Stimulated activated CD4-positive, alpha-beta T cell treated with anti-CD3 and anti-CD28 coated beads, Interleukin-15, amount 100 ng/mL, for 1 hour (primary cell): ENCODE results near the gene MYLK2.

Source experiments
- DNase-seq, 2 donors: peaks; one replicate each; pipeline ENCODE4 v3.0.0-alpha.2; 2020; ENCODE audit warnings: low read depth in 1 of 2, low spot score in 1 of 2

MYLK2 gene

DNA sequence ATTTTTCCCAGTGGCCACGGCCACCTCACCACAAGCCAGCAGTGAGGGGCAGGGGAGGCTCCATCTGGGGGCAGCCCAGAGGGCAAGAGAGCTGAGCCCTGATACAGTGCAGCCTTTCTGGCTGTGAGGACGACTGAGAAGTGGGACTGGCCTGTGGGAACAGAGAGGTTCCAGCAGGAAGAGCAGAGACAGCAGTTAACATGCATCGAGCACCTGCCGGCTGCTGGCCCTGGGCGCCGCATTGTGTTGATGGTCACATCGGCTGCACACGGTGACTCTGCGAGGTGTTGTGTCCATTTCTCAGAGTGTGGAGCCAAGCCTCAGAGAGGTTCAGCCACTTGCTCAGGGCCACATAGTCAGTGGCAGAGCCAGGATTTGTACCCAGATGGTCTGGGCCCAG, 16.4 kb downstream of the MYLK2 start:
- no peak for DNase-seq

- DNase-seq, result no peak
Observed at GRCh38 chr20:31835977-31836852, 17.1 kb downstream of the MYLK2 start.

GRCh38 chr20:31836853-31837608, 17.9 kb downstream of the MYLK2 start:
- no peak for DNase-seq

DNA sequence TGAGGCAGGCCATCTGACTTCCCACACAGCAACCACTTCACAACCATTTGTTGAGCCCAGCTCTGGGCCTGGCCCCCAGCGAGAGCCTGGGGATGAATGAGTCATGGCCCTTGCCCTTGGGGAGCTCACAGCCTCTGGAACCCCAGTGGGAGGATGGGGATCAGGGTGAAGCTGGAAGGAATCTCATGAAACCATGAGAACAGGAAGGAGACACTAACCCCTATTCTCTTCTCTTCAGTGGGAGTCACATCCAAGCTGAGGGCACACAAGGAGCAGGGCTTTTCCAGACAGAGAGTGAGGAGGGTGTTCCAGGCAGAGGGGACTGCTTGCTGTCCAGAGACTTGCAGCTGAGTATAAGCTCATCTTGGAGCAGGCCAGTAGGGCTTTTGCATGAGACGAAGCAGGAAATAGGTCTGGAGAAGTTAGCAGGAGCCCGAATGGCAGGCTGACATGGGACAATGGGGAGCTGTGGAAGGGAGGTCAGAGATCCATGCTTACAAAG, 18.8 kb downstream of the MYLK2 start:
- no peak for DNase-seq

DNA sequence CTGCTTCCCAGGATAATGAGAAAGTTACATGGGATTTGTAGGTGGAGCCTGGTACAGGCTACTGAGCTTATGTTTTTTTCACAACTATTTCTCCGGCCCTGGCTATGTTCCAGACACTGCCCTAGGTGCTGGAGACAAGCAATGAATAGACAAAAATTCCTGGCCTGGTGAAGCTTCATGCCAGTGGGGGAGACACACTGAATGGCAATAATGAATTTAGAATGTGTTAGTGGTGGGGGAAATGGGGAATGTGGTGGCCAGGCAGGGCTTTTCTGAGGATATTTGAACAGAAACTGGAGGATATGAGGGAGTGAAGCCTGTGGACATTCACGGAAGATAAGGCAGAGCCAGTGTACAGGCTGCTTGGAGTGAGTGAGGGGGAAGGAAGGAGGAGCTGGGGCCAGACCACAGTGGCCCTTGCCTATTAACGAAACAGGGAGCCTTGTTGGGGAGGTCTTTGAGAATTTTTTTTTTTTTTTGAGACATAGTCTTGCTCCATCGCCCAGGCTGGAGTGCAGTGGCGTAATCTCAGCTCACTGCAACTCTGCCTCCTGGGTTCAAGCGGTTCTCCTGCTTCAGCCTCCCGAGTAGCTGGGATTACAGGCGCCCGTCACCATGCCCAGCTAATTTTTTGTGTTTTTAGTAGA, 19.6 kb downstream of the MYLK2 start:
- DNase-seq, result no peak

GRCh38 chr20:31839782-31840487, 20.8 kb downstream of the MYLK2 start:
- DNase-seq, result no peak

DNA sequence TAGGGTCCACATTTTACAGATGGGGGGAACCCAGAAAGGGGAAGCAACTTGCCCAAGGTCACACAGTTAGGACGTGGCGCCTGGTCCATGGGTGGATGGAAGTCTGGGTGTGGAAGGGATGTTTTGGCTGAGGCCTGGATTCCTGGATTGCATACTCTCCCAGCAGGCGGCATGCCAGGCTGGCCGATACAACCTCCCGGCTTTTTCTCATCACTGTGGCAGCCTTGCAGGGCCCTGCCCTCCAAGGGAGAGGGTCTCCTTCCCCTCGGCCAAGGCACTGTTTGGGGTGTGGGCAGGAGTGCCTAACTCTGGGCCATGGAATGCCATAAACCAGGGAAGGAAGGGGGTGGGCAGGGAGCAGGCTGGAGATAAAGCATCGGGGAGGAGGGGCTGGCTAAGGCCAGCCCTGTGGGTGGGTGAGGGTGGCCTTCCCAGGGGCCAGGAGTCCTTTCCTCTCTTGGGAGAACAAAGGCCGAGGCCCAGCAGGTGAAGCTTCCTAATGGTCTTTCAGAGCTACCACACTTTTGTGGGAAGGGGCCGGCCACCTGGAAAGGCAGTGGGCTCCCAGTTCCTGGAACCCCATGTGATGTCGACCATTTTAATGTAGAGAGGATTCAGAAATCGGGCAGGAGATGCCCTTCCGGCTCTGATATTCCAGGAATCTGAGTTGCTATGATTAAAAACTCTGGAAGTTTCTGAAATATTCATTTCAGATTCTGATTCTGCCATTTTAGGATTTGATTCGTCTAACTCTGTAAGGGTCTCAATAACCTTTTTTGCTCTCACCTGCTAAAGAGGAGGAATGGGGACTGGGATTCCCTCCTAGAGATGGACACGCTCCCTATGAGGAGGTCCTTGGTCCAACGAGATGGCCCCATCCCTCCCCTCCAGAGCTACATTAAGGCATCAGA, 22.0 kb downstream of the MYLK2 start:
- no peak for DNase-seq

- DNase-seq, result no peak
Observed at GRCh38 chr20:31841928-31842327, 22.8 kb downstream of the MYLK2 start.

- DNase-seq, result no peak
Observed at GRCh38 chr20:31842471-31843157, 23.5 kb downstream of the MYLK2 start.

- no peak for DNase-seq
Observed at GRCh38 chr20:31843288-31843687, 24.1 kb downstream of the MYLK2 start.

- no peak for DNase-seq
Observed at GRCh38 chr20:31843881-31844280, 24.7 kb downstream of the MYLK2 start.

- DNase-seq, result no peak
Observed at GRCh38 chr20:31844737-31845299, 25.7 kb downstream of the MYLK2 start.

GRCh38 chr20:31845300-31845863, 26.2 kb downstream of the MYLK2 start, which contains the start of gene FOXS1:
FOXS1 (minus strand) TSS chr20:31845604; CDS start chr20:31845542, 62 bp downstream.
- DNase-seq, result no peak

- no peak for DNase-seq
Observed at GRCh38 chr20:31846793-31847138, 27.6 kb downstream of the MYLK2 start.

GRCh38 chr20:31848088-31848999, 29.2 kb downstream of the MYLK2 start:
- no peak for DNase-seq

GRCh38 chr20:31849306-31849930, 30.3 kb downstream of the MYLK2 start:
- DNase-seq, result no peak

- no peak for DNase-seq
Observed at GRCh38 chr20:31851240-31851955, 32.2 kb downstream of the MYLK2 start.
